Measurements from ENCODE around the gene CAMKV.

CAMKV gene

GRCh38 chr3:49883998-49884397, 14.3 kb upstream of the CAMKV start:
- Histone ChIP-seq H3K9me3 (no peaks in the 10 kb centered on the region), H3K27ac (no peak overlapping the region), H3K36me3 (no peaks in the 10 kb centered on the region), H3K27me3 (peaks cover 0 to 12% of the 10 kb centered on the region in 2 donors), H3K4me1 (no peaks in the 10 kb centered on the region), H3K4me3 (no peak overlapping the region)
- intact Hi-C loops (cut with DNase I; ENCODE audit: low total_unique reads), result no loop called here
- TF ChIP-seq CTCF (IDR thresholded peaks at IDR 0.05), result no peak
- DNase-seq, result no peak

DNA sequence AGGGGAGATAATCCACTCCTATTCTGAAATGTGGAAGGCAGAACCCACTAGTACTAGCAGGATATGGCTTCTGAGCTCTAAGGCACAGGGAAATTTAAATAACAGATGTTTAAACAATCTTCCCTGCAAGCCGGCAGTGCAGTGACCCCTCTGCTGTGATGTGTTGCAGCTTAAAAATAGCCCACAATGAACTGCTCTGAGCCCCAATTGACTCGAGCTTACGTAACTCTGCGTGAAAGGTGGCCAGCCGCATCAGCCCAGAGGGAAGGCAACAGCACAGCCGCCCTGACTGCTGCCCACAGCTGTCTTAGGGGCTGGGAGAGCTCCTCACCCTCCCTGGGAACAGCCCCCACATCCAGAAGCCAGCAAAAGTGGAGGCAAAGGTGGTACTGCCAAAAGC, 12.5 kb upstream of the CAMKV start:
- intact Hi-C loops (cut with DNase I; ENCODE audit: low total_unique reads), result no loop called here
- H3K27ac ChIP-seq, result no peak overlapping the region
- no peak for TF ChIP-seq CTCF (IDR thresholded peaks at IDR 0.05)
- peaks cover 0 to 12% of the 10 kb centered on the region in 2 donors for H3K27me3 ChIP-seq
- H3K9me3 ChIP-seq, result no peaks in the 10 kb centered on the region
- H3K4me3 ChIP-seq, result no peak overlapping the region
- DNase-seq, result no peak
- no peaks in the 10 kb centered on the region for H3K36me3 ChIP-seq
- H3K4me1 ChIP-seq, result no peaks in the 10 kb centered on the region

DNA sequence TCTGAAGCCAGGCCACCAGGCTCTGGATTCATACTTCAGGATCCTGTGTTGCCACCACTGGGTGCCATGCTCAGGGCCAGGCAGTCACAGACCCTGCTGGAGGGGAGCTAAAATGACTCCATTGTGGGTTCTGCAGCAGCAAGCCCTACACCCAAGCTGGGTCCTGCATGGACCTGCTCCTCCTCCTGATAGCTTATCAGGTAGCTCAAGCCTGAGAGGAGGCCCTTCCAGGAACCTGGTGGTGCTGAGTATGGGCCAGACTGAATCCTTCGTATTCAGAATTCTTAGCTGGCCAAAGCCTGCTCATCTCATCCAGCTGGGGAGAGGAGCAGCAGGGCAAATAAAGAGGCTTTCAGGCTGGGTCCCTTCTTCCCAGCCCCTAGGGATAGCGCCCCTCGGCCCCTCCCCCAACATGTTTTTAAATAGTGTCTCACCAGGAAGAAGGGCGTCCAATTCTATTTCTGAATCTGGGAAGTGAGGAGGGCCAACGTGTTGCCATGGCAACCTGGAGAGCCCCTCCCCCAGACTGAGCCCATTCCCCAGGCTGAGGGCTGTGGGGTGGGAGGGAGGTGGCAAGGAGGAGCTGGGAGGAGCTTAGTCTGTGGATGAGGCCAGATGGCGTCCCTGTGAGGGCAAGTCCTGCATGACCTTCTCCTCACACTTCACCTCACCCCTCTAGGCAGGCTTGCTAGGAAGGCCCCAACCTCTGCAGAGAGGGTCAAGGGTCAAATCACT, 11.0 kb upstream of the CAMKV start:
- no peak for DNase-seq
- no peak overlapping the region for H3K4me3 ChIP-seq
- H3K27me3 ChIP-seq, result peaks cover 0 to 12% of the 10 kb centered on the region in 2 donors
- no peaks in the 10 kb centered on the region for H3K36me3 ChIP-seq
- no peaks in the 10 kb centered on the region for H3K4me1 ChIP-seq
- H3K9me3 ChIP-seq, result no peaks in the 10 kb centered on the region
- H3K27ac ChIP-seq, result no peak overlapping the region
- no peak for TF ChIP-seq CTCF (IDR thresholded peaks at IDR 0.05)
- intact Hi-C loops (cut with DNase I; ENCODE audit: low total_unique reads), result no loop called here

- Histone ChIP-seq H3K4me1 (no peaks in the 10 kb centered on the region), H3K27ac (no peak overlapping the region), H3K4me3 (no peak overlapping the region), H3K9me3 (no peaks in the 10 kb centered on the region), H3K27me3 (peaks cover 0 to 12% of the 10 kb centered on the region in 2 donors), H3K36me3 (no peaks in the 10 kb centered on the region)
- no peak for DNase-seq
- intact Hi-C loops (cut with DNase I; ENCODE audit: low total_unique reads), result no loop called here
- no peak for TF ChIP-seq CTCF (IDR thresholded peaks at IDR 0.05)
These were observed 10.0 kb upstream of the CAMKV start for GRCh38 chr3:49879721-49880120.

- no peak for TF ChIP-seq CTCF (IDR thresholded peaks at IDR 0.05)
- intact Hi-C loops (cut with DNase I; ENCODE audit: low total_unique reads), result no loop called here
- H3K27me3 ChIP-seq, result peaks cover 0 to 12% of the 10 kb centered on the region in 2 donors
- H3K36me3 ChIP-seq, result no peaks in the 10 kb centered on the region
- no peaks in the 10 kb centered on the region for H3K9me3 ChIP-seq
- H3K4me3 ChIP-seq, result no peak overlapping the region
- no peak overlapping the region for H3K27ac ChIP-seq
- DNase-seq, result no peak
- no peaks in the 10 kb centered on the region for H3K4me1 ChIP-seq
These were observed 9.0 kb upstream of the CAMKV start for GRCh38 chr3:49878686-49879085.

Measured in tibial artery (tissue), 4 donors.